Measurements from ENCODE around the gene CLDN22. TPM values are rescaled to one million over a fixed set of nuclear protein-coding genes. Genes with fewer than 3 reads are reported as not detected.
A peak's percentile ranks its signal among the peaks of the same experiment; 100 is the strongest.

The CLDN22 gene
- polyA plus RNA-seq, 1 of the 3 experiments (the other 2 are of a cell fraction) = 0.05 TPM

DNA sequence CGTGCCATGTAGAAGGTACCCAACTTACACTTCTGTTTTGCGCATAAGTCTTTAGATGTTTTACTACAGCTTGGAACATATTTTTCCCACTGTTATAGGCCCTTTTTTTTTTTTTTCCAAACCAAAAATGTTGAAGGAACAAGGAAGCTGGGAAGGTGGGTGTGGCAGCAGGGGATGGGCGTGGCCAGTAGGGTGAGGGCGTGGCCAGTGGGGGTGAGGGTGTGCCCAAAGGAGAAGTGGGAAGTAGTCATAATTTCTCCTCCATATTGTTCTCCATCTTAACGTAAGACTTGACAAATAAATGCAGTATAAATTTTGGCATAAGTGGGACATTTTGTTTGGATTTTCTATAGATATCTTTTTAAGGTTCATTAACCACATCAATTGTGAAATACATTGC is 30.4 kb downstream of the CLDN22 start:
- ChIA-PET CTCF (interaction anchor here (1.8 kb wide), 1 partner anchor 39 kb away, joined by 4 read pairs; no protein-coding TSS in a partner anchor), POLR2A (no interaction called here)
- no peaks in the 10 kb centered on the region for H3K9me3 ChIP-seq
- no peak overlapping the region for H3K4me2 ChIP-seq
- H3K36me3 ChIP-seq (replicated peaks in 1 of 2; ENCODE audit: control insufficient read depth in 1 of 2, insufficient read depth in 2 of 2, low read length in 1 of 2) = peaks cover 35 to 42% of the 10 kb centered on the region in 2 experiments
- H3K9me2 ChIP-seq = no peaks in the 10 kb centered on the region
- no peak overlapping the region for H3K9ac ChIP-seq
- H3K27ac ChIP-seq (ENCODE audit: low read depth in 2 of 2, low read length in 1 of 2) = no peak overlapping the region
- H3K27me3 ChIP-seq (ENCODE audit: insufficient read depth) = no peaks in the 10 kb centered on the region
- H3K79me2 ChIP-seq (ENCODE audit: insufficient read depth) = no peaks in the 10 kb centered on the region
- WGBS (ENCODE audit: low lambda C conversion rate) = 90% methylated on average over 5 of the region's 5 CpGs
- H3F3A ChIP-seq (replicated peaks; ENCODE audit: insufficient read depth) = no peaks in the 10 kb centered on the region
- no peak overlapping the region for H3K4me3 ChIP-seq (ENCODE audit: low read depth in 2 of 2, low read length in 1 of 2)
- peak; percentile 21 for DNase-seq
- no peaks in the 10 kb centered on the region for H4K20me1 ChIP-seq (ENCODE audit: insufficient read depth)
- H2AFZ ChIP-seq (ENCODE audit: low read depth) = no peak overlapping the region
- TF ChIP-seq, protein P1, sequence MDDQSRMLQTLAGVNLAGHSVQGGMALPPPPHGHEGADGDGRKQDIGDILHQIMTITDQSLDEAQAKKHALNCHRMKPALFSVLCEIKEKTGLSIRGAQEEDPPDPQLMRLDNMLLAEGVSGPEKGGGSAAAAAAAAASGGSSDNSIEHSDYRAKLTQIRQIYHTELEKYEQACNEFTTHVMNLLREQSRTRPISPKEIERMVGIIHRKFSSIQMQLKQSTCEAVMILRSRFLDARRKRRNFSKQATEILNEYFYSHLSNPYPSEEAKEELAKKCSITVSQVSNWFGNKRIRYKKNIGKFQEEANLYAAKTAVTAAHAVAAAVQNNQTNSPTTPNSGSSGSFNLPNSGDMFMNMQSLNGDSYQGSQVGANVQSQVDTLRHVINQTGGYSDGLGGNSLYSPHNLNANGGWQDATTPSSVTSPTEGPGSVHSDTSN (IDR thresholded peaks at IDR 0.05) = no peak
- TF ChIP-seq RCOR1 (IDR thresholded peaks at IDR 0.05; ENCODE audit: low read length) (no peak), FOXJ3 (CRISPR knock-in tag; IDR thresholded peaks at IDR 0.05) (no peak), TCF12 (IDR thresholded peaks at IDR 0.05) (no peak), RXRA (IDR thresholded peaks at IDR 0.05; ENCODE audit: borderline replicate concordance, low read depth) (no peak), JUND (IDR thresholded peaks at IDR 0.05) (no peak), GATA2 (CRISPR knock-in tag; IDR thresholded peaks at IDR 0.05) (no peak), POLR2AphosphoS5 (IDR thresholded peaks at IDR 0.05; ENCODE audit: low read depth, low read length) (no peak), RAD21 (IDR thresholded peaks at IDR 0.05; ENCODE audit: low read length) (no peak), TAF1 (IDR thresholded peaks at IDR 0.05; ENCODE audit: borderline replicate concordance, low read depth, low read length) (no peak), NRF1 (IDR thresholded peaks at IDR 0.05; ENCODE audit: low read depth, low read length) (no peak), SIN3A (IDR thresholded peaks at IDR 0.05; ENCODE audit: borderline replicate concordance, low read depth, low read length) (no peak), FOXM1 (IDR thresholded peaks at IDR 0.05; ENCODE audit: low read depth) (no peak), EZH2phosphoT487 (IDR thresholded peaks at IDR 0.05; ENCODE audit: borderline replicate concordance, low read depth) (no peak)
- TF ChIP-seq, protein P2, sequence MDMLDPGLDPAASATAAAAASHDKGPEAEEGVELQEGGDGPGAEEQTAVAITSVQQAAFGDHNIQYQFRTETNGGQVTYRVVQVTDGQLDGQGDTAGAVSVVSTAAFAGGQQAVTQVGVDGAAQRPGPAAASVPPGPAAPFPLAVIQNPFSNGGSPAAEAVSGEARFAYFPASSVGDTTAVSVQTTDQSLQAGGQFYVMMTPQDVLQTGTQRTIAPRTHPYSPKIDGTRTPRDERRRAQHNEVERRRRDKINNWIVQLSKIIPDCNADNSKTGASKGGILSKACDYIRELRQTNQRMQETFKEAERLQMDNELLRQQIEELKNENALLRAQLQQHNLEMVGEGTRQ (IDR thresholded peaks at IDR 0.05; ENCODE audit: borderline replicate concordance, low read depth, low read length) = no peak
- TF ChIP-seq, protein P3, sequence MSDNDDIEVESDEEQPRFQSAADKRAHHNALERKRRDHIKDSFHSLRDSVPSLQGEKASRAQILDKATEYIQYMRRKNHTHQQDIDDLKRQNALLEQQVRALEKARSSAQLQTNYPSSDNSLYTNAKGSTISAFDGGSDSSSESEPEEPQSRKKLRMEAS (IDR thresholded peaks at IDR 0.05; ENCODE audit: low read depth) = no peak
- TF ChIP-seq, protein P4, sequence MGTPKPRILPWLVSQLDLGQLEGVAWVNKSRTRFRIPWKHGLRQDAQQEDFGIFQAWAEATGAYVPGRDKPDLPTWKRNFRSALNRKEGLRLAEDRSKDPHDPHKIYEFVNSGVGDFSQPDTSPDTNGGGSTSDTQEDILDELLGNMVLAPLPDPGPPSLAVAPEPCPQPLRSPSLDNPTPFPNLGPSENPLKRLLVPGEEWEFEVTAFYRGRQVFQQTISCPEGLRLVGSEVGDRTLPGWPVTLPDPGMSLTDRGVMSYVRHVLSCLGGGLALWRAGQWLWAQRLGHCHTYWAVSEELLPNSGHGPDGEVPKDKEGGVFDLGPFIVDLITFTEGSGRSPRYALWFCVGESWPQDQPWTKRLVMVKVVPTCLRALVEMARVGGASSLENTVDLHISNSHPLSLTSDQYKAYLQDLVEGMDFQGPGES (IDR thresholded peaks at IDR 0.05; ENCODE audit: low read depth, low read length) = no peak
- H3K4me1 ChIP-seq (ENCODE audit: control insufficient read depth in 1 of 2, insufficient read depth in 2 of 2, low read depth in 1 of 2, low read length in 1 of 2) = no peaks in the 10 kb centered on the region
